GM18517 (cell line): ENCODE results near the gene USE1.

Experiments used
- ATAC-seq: cut with Tn5 transposase; IDR thresholded peaks from one replicate; pipeline ENCODE4 v1.9.1; 2021; ENCODE audit warnings: mild to moderate bottlenecking, moderate library complexity; ENCODE audit not compliant: unreplicated experiment

The USE1 gene

GRCh38 chr19:17256130-17256529 is 41.0 kb downstream of the USE1 start:
- no peak for ATAC-seq

- no peak for ATAC-seq
These were observed 44.1 kb downstream of the USE1 start for GRCh38 chr19:17259118-17259780.

- no peak for ATAC-seq
These were observed 44.8 kb downstream of the USE1 start for GRCh38 chr19:17259934-17260333.

- peak; percentile 72 for ATAC-seq
These were observed 45.7 kb downstream of the USE1 start for GRCh38 chr19:17260842-17261325.

GRCh38 chr19:17262557-17262956 is 47.4 kb downstream of the USE1 start:
- no peak for ATAC-seq

- no peak for ATAC-seq
These were observed 48.8 kb downstream of the USE1 start for GRCh38 chr19:17263712-17264640.

- ATAC-seq, result no peak
These were observed 49.5 kb downstream of the USE1 start, which contains the start of gene USHBP1 for GRCh38 chr19:17264641-17264979. Gene USHBP1, minus strand, starts transcription at chr19:17264745. Its CDS starts 446 bp downstream, at chr19:17264299.

- no peak for ATAC-seq
These were observed 50.9 kb downstream of the USE1 start for GRCh38 chr19:17266026-17266425.

GRCh38 chr19:17266589-17266974 is 51.4 kb downstream of the USE1 start:
- ATAC-seq, result peak; percentile 31

- peak; percentile 95 for ATAC-seq
These were observed 52.0 kb downstream of the USE1 start, which contains the start of gene BABAM1 for GRCh38 chr19:17266975-17267788. Gene BABAM1, plus strand, starts transcription at chr19:17267443. Its CDS starts 1,364 bp downstream, at chr19:17268807.

- no peak for ATAC-seq
These were observed 53.6 kb downstream of the USE1 start for GRCh38 chr19:17268754-17269153.
